Keratinocyte (primary cell): Measurements from ENCODE around the gene ANGPT4.

ENCODE experiments used
- CTCF ChIP-seq, 3 experiments: IDR thresholded peaks in 1 of 3; conservative IDR thresholded peaks in 1 of 3; optimal IDR thresholded peaks in 1 of 3; 2 replicates in 2 of 3; 3 replicates in 1 of 3; pipeline versions ENCODE3 to v1.5.1; 2011; ENCODE audit warnings: low read length in 3 of 3, mild to moderate bottlenecking in 3 of 3, moderate library complexity in 2 of 3, control low read depth in 1 of 3, inconsistent platforms in 1 of 3; ENCODE audit not compliant: insufficient read depth in 2 of 3; ENCODE audit errors: extremely low read depth in 1 of 3
- EZH2 ChIP-seq: IDR thresholded peaks from one replicate; pipeline ENCODE4 v1.6.1; 2012; ENCODE audit warnings: inconsistent platforms, mild to moderate bottlenecking, low read length, moderate library complexity

- no peak for TF ChIP-seq EZH2
- no peak for TF ChIP-seq CTCF (optimal IDR thresholded peaks at IDR 0.05 in 1 of 3, IDR thresholded peaks at IDR 0.05 in 1 of 3, conservative IDR thresholded peaks at IDR 0.05 in 1 of 3; ENCODE audit: extremely low read depth in 1 of 3, insufficient read depth in 2 of 3, low read length in 3 of 3)
These were observed 61.5 kb downstream of the ANGPT4 start for GRCh38 chr20:854601-855000.
